ENCODE data around the gene RREB1.

DNA sequence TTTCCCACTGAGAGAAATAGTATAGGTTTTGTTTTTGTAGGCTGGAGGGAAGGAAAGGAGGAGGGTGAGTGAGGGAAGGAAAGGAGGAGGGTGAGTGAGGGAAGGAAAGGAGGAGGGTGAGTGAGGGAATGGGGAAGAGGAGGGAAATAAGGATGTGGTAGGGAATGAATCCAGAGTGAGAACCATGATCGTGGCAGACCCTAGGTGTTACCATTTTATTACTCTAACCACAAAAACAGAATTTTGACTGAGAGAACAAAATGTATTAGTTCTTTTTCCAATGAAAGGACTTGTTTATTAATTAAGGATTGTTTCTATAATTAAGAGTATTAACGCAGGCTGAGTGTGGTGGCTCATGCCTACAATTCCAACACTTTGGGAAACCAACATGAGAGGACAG lies 188.8 kb downstream of the RREB1 start:
- TF ChIP-seq, protein P1, sequence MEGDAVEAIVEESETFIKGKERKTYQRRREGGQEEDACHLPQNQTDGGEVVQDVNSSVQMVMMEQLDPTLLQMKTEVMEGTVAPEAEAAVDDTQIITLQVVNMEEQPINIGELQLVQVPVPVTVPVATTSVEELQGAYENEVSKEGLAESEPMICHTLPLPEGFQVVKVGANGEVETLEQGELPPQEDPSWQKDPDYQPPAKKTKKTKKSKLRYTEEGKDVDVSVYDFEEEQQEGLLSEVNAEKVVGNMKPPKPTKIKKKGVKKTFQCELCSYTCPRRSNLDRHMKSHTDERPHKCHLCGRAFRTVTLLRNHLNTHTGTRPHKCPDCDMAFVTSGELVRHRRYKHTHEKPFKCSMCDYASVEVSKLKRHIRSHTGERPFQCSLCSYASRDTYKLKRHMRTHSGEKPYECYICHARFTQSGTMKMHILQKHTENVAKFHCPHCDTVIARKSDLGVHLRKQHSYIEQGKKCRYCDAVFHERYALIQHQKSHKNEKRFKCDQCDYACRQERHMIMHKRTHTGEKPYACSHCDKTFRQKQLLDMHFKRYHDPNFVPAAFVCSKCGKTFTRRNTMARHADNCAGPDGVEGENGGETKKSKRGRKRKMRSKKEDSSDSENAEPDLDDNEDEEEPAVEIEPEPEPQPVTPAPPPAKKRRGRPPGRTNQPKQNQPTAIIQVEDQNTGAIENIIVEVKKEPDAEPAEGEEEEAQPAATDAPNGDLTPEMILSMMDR (IDR thresholded peaks at IDR 0.05): no peak
- TF ChIP-seq POLR2A (IDR thresholded peaks at IDR 0.05): no peak
